NOMO-1 (cell line): ENCODE data around the gene SVIL.
A peak's percentile ranks its signal among the peaks of the same experiment; 100 is the strongest.

Source experiments
- DNase-seq, 2 experiments: peaks; one replicate each; lab custom pipeline; 2025; ENCODE audit not compliant: unreplicated experiment in 2 of 2; lab: John Stamatoyannopoulos, UW

Gene SVIL

DNA sequence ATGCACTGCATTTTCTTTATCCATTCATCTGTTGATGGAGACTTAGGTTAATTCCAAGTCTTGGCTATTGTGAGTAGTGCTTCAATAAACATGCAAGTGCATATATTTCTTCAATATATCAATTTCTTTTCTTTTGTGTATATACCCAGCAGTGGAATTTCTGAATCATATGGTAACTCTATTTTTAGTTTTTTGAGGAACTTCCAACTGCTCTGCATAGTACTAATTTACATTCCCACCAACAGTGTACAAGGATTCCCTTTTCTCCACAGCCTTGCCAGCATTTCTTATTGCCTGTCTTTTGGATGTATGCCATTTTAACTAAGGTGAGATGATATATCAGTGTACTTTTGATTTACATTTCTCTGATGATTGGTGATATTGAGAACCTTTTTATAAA is 200.7 kb downstream of the SVIL start:
- DNase-seq = no peak

DNA sequence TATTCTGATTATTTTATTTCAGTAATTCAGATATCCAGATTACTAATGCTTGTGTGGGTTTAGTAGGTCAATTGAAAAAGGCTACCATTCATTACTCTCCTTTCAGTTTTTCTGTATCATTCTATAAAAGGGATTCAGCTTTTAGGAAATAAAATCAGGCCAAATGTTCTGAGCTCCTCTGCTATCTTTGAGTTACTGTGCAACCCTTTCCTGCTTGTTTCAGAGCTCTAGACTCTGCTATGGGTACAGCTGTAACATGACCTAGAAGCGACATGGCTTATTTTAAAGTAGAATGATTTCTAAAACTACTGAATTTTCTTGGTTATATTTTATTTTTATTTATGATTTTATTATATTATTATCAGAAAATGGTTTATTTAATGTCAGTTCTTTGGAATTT is 203.1 kb downstream of the SVIL start:
- DNase-seq = no peak

DNA sequence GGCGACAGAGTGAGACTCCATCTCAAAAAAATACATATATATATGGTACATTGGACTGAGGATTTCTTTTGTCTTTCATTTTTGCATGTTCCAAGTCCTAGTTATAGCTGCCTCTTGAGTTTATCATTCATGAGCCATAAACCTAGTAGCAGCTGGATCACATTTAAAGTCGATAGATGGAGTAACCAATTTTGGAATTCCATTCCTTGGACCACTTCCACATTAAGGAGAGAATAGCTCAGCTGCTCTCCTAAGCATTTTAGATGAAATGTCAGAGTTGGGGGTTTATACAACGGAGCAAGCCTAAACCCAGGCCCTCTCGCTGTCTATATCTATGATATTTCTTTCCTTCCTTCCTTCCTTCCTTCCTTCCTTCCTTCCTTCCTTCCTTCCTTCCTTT is 204.7 kb downstream of the SVIL start:
- peak in 1 of 2 experiments; percentile 3 for DNase-seq

DNA sequence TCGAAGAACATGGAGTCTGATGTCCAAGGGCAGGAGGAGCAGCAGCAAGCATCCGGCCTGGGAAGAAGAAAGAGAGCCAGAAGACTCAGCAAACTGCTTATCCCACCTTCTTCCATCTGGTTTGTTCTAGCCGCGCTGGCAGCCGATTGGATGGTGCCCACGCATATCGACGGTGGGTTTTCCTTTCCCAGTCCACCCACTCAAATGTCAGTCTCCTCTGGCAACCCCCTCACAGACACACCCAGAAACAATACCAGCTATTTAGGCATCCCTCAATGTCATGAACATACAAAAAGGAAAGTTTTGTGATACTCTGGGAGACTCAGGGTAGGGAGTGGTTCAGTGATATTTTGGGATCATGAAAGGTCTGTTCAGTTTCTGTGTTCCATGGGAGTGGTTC is 206.3 kb downstream of the SVIL start:
- DNase-seq = no peak

DNA sequence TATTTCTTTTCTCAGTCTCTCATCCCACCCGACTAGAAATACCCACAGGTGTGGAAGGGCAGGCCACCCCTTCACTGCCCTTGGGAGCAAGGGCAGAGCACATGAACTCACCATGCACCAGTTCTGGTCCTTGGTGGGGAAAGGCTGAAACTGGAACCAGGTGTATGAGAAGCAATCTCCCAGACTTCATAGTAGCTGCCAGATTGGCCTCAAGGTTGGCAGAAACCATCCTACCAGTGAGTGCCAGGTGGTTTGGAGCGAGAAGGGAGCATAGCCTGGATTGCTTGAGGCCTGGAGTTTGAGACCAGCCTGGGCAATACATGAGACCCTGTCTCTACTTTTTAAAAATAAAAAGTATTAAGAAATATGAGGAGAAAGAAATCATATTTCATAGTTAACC is 207.1 kb downstream of the SVIL start:
- DNase-seq = no peak

DNA sequence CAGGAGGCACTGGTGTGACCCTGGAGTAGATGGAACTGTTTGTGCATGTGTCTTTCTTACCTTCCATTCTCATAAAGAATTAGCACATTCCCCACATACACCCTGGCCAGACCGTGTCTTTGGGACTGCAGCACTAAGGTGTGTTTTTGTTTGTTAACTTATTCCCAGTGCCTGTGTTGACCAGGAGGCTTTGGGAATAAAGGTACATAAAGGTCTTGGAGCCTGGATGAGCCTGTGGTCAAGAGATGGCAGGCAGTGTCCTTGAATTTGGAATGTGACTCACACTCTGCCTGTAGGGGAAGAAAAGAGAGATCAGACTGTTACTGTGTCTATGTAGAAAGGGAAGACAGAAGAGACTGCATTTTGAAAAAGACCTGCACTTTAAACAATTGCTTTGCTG is 208.4 kb downstream of the SVIL start:
- no peak for DNase-seq

DNA sequence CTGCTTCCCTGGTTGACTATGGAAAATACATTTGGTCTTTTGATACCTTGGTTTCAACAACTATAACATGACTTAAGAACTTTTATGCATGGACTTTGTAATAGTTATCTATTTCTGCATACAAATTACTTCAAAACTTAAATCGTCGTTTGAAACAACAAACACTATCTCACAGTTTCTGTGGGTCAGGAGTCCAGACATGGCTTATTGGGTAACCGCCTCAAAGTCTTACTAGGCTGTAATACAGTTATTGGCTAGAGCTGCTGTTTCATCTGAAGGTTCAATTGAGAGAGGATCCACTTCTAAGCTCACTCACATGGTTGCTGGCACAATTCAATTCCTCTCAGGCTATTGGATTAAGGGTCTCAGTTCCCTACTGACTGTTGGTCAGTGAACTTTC is 210.8 kb downstream of the SVIL start:
- DNase-seq = no peak

DNA sequence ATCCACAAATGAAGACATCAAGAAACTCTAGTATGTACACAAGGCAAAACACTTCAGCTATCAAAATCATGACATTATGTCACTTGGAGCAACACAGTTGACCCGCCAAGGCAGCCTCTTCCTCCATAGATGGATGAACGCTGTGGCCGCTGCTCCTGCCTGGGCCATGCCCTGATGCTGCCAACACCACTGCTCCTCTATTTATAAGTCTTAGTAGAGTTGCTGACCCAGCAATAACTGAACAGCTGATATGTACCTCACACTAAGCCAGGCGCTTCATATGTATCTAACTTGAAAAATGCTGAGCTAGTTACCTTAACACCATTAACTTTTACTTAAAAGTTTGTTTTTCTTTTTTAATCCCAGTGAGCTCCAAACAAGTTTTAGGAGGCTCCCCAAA is 214.0 kb downstream of the SVIL start:
- DNase-seq = no peak

DNA sequence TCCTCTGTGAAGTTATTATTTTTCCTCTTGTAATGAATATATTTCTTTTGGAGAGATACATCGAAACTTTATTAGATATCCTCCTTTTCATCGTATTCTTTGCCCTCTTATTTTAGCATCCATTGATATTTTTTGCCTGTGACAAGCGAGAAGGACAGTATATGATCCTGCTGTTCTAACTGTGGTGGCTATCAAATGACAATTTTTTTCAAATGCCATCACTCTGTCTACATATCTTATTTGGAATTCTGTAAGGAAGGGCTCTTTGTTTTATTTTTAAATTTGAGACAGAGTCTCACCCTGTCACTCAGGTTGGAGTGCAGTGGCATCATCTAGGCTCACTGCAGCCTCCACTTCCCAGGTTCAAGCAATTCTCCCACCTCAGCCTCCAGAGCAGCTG is 217.4 kb downstream of the SVIL start:
- DNase-seq = no peak

DNA sequence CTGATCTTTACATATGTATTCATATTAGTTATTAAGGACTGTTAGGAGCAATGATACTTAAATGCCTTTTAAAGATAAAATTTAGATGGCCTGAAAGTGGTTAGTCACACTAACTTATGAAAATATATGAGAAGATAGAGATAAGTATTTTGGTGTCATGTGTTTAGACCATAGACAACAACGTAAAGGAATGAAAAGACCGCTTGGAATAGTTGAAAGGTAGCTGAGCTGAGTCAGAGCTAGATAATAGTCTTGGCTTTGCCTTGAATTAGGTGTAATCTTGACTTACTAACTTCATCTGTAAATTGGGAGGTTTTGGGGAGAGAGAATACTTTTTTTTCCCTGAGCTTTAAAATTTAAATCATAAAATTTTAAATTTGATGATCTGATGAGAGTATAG is 218.9 kb downstream of the SVIL start:
- no peak for DNase-seq

DNA sequence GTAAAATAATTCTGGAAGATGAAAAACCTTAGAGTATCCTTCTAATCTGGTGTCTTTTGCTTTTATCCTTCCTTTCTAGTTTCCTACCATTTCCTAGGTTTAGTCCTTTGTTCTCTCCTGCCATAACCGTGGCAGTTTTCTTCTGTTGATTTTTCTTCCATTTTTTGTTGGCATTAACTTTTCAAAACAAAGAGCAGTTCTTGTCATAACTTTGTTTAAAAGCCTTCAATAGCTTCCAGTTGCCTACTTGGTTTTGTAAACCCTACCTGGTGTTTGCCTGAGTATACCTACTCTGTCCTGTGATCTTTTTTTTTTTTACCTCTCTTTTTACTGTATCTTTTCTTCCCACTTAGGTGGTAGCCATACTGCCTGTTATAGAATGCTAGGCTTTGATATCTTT is 220.3 kb downstream of the SVIL start:
- no peak for DNase-seq

DNA sequence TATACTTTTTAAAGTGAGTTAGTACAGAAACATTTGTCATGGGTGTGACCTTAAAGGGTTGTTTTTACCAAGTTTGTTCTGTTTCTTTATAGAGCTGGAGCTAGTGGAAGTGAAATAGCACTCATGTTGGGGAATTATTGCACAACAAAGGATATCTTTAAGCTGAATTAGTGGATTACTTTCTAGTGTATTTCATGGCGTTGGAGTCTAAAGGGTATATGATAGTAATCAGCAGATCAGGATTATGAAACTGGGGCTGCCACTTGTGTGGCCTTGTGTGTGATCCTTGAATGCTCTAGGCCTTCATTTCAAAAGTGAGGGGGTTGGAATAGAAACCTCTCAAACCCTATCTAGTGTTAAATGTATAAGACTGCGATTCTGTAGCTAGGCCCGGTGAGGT is 222.3 kb downstream of the SVIL start:
- DNase-seq = peak in 1 of 2 experiments; percentile 52

DNA sequence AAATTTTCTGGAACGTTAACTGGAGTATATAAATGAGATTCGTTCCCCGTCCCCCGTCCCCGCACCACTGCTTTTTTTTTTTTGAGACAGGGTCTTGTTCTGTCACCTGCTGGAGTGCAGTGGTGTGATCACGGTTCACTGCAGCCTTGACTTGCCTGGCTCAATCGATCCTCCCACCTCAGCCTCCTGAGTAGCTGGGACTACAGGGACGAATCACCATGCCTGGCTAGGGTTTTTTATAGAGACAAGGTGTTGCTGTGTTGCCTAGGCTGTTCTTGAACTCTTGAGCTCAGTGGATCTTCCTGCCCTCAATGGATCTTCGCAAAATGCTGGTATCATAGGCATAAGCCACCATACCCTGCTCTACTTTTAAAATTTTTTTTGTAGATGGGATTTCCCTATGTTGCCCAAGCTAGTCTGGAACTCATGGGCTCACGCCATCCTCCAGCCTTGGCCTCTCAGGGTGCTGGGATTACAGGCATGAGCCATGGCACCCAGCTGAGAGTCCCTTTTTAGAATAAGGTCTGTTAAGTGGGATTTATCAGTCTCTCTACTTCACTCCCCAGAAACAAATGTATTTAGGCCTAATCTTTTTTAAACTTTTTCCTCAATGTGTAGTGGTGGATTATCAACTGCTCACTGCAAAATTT is 223.0 kb downstream of the SVIL start:
- no peak for DNase-seq

DNA sequence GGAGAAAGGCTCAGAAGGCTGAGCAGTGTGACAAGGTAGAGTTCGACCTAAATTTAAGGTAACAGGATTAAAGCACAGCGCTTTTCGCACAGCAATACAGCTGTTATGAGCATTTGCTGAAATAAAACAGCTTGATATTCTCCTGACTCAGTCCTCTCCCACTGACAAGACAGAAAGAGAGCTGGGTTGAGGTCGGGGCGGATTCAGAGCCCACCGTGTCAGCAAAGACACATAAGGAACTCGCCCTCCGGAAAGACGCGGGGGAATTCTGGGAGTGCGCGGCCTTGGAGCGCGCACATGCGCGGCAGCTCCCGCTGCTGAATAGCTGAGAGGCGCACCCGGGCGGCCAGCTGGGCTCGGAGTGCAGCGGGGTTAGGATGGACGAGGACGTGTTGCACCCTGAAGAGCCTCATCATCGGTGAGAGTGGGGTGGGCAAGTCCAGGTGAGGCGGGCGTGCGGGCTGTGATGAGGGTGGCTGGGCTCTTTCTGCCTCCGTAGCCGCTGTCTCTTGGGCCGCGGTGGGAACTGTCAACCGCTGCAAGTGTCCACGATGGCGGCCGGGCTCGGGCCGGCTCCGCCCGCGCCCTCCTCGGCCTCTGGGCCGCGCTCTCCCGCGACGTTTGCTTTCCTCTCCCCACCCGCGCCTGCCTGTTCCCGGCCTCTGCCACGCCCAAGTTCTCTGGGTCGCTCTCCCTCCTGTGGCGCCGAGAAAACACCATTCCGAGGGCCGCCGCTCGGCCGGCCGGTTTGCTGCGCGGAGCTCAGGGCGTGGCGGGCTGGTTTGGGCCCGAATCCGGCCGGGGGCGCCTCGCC is 225.3 kb downstream of the SVIL start:
- peak; percentile 47 to 55 for DNase-seq

DNA sequence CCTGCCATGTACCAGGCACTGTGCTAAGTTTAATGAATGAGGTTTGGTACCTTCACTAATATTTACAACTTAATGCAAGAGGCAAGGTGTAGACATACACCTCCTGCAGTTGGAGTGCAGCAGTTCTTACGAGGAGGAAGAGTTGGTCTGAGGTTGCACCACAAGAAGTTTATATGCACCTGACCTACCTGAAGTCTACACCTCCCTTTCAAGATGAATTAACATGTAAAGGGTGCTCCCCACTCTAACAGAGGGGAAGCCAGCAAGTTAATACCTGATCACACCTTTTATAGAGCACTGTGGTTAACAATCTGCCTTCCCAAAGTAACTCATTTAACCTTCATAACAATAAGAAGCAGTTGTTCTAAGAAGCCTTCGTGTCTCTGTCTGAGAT is 225.9 kb downstream of the SVIL start:
- DNase-seq = no peak
